ENCODE data around the gene FSTL3. TPM values are rescaled to one million over a fixed set of nuclear protein-coding genes. Genes with fewer than 3 reads are reported as not detected.
"Not testable (repeated sequence)": the region's sequence is repeated elsewhere in the genome, so short reads cannot be mapped to it uniquely, and the experiment has no call there.

The FSTL3 gene
- total and polyA plus RNA-seq, 5 experiments from 2014 or later: 2.4 to 4.2 (median 3.0) TPM

DNA sequence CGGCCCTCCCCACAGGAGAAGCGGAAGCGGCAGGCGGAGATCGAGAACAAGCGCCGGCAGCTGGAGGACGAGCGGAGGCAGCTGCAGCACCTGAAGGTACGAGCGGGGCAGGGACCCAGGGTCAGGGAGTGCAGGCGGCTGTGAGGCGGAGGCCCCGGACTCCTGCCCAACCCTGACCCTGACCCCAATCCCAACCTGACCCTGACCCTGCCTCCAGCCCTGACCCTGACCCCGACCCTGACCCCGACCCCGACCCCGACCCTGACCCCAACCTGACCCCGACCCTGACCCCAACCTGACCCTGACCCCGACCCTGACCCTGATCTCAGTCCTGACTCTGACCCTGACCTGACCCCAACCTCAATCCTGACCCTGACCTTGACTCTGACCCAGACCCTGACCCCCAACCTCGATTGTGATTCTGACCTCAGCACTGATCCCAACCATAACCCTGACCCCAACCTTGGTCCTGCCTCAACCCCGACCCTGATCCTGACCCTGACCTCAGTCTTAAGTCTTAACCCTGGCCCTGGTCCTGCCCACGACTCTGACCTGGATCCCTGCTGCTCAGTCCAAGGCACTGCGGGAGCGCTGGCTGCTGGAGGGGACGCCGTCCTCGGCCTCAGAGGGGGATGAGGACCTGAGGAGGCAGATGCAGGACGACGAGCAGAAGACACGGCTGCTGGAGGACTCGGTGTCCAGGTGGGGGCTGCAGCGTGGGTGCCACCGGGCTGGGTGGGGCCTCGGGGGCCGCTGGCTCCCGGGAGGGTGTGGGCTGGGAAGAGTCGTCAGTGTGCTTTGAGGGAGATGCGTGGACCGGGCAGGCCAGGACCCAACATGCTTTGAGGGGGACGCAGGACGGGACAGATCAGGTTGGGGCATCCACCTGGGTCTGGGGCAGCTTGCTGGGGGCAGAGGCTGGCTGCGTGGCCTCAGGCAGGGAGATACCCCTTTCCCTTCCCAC is 51.1 kb downstream of the FSTL3 start:
- peaks cover 0 to 3% (median 0%) of the 10 kb centered on the region in 4 donors for H3K4me1 Mint-ChIP-seq
- no peaks in the 10 kb centered on the region for H3K9me3 Mint-ChIP-seq
- no peak for DNase-seq
- peak overlapping the region in 1 of 10 donors; percentile 24 for H3K27ac Mint-ChIP-seq
- no peak for ATAC-seq
- H3K27me3 Mint-ChIP-seq: peaks cover 0 to 30% (median 0%) of the 10 kb centered on the region in 5 donors
- POLR2A ChIA-PET: no interaction called here
- no peak overlapping the region for H3K4me3 Mint-ChIP-seq
- H3K36me3 Mint-ChIP-seq: no peaks in the 10 kb centered on the region

DNA sequence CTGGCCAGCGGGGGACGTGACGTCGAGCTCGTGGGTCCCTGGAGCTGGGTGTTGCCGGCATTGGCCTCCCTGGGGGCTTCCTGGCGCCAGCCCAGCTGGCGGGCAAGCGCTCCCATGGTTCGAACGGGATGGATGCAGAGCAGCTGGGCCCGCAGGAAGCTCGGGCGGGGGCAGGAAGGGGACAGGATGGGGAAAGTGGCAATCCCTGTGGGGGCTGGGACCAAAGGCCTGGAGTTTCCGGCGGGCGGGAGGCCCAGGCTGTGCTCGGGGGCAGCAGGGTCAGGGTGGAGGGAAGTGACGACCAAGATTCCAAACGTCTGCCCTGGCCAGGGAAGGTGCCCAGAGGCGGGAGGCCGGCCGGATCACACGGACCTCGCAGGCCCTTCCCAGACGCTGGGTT is 51.8 kb downstream of the FSTL3 start:
- no peak for DNase-seq
- no peak for ATAC-seq
- POLR2A ChIA-PET: no interaction called here
- peaks cover 0 to 5% (median 0%) of the 10 kb centered on the region in 4 donors for H3K4me1 Mint-ChIP-seq
- no peak overlapping the region for H3K4me3 Mint-ChIP-seq
- H3K27ac Mint-ChIP-seq: peak overlapping the region in 1 of 10 donors; percentile 18
- no peaks in the 10 kb centered on the region for H3K36me3 Mint-ChIP-seq
- no peaks in the 10 kb centered on the region for H3K9me3 Mint-ChIP-seq
- H3K27me3 Mint-ChIP-seq: peaks cover 0 to 27% (median 0%) of the 10 kb centered on the region in 5 donors

DNA sequence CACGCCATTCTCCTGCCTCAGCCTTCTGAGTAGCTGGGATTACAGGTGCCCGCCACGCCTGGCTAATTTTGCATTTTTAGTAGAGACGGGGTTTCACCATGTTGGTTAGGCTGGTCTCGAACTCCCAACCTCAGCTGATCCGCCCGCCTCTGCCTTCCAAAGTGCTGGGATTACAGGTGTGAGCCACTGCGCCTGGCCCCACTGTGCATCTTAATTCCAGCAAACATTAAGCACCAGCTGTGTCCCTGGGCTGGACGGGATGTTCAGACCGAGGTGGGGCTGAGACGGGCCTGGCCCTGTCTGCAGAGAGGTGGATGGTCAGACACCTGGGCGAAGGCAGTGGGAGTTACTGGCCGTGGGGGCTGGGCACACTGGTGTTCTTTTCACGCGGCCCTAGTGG is 53.4 kb downstream of the FSTL3 start:
- H3K4me1 Mint-ChIP-seq: peaks cover 6 to 14% (median 8%) of the 10 kb centered on the region in 4 donors

DNA sequence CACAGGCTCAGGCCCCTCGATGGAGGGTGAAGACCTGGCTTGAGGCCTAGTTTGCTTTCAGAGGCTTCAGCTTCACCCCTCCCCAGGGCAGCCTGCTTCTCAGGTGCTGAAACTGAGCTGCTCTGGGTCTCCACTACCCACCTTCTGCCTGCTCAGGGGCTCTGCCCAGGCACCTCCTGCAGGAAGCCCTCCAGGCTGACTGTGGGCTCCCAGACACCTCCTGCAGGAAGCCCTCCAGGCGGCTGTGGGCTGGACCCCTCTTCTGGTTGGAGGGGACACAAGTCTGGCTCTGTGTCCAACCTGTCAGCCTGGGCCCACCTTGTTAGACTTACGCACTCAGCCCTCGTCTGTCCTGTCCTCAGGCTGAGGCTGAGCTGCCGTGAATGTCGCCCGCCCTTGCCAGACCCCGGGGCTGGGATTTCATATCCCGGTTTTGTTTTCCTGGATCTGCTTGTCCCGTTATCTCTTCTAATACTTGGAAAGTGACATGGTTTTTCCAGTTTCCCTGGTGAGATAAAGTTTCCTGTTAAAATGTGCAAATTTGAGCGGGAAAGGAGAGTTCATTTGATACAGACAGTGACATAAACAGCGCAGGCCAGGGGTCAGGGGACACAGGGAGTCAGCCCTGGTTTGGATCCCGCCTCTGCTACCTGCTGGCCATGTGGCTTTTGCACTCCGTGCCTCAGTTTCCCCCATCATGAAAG is 53.9 kb downstream of the FSTL3 start:
- DNase-seq: no peak
- POLR2A ChIA-PET: no interaction called here

More for the DNA sequence above, 53.4 kb downstream of the FSTL3 start:
- H3K36me3 Mint-ChIP-seq, H3K9me3 Mint-ChIP-seq, H3K27ac Mint-ChIP-seq, DNase-seq, H3K4me3 Mint-ChIP-seq, ATAC-seq: not testable (repeated sequence)
- POLR2A ChIA-PET: interaction anchor here (0.6 kb wide), 1 partner anchor 612 kb away, joined by 5 read pairs; no protein-coding TSS in a partner anchor
- H3K27me3 Mint-ChIP-seq: peaks cover 0 to 19% (median 0%) of the 10 kb centered on the region in 5 donors

DNA sequence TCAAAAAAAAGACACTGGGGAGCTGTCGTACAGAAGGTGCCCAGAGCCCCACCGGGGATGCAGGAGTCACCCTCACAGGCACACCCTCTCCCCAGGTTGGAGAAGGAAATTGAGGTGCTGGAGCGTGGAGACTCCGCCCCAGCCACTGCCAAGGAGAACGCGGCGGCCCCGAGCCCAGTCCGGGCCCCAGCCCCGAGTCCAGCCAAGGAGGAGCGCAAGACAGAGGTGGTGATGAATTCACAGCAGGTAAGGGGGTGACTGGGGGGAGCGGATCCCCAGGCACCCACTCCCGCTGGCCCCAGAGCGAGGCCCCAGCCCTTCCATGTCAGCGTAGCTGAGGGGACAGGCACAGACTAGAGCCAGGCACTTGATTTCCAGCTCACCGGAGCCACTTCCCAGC is 54.8 kb downstream of the FSTL3 start:
- Mint-ChIP-seq H3K27me3 (peaks cover 0 to 13% (median 0%) of the 10 kb centered on the region in 5 donors), H3K27ac (no peak overlapping the region), H3K9me3 (peaks cover 0 to 2% (median 0%) of the 10 kb centered on the region in 9 donors)

More for the DNA sequence above, 53.9 kb downstream of the FSTL3 start:
- peaks cover 0 to 19% (median 0%) of the 10 kb centered on the region in 5 donors for H3K27me3 Mint-ChIP-seq
- no peak overlapping the region for H3K27ac Mint-ChIP-seq
- no peaks in the 10 kb centered on the region for H3K36me3 Mint-ChIP-seq
- peaks cover 6 to 14% (median 8%) of the 10 kb centered on the region in 4 donors for H3K4me1 Mint-ChIP-seq
- no peak for ATAC-seq
- H3K9me3 Mint-ChIP-seq: peaks cover 0 to 2% (median 0%) of the 10 kb centered on the region in 9 donors
- H3K4me3 Mint-ChIP-seq: no peak overlapping the region

DNA sequence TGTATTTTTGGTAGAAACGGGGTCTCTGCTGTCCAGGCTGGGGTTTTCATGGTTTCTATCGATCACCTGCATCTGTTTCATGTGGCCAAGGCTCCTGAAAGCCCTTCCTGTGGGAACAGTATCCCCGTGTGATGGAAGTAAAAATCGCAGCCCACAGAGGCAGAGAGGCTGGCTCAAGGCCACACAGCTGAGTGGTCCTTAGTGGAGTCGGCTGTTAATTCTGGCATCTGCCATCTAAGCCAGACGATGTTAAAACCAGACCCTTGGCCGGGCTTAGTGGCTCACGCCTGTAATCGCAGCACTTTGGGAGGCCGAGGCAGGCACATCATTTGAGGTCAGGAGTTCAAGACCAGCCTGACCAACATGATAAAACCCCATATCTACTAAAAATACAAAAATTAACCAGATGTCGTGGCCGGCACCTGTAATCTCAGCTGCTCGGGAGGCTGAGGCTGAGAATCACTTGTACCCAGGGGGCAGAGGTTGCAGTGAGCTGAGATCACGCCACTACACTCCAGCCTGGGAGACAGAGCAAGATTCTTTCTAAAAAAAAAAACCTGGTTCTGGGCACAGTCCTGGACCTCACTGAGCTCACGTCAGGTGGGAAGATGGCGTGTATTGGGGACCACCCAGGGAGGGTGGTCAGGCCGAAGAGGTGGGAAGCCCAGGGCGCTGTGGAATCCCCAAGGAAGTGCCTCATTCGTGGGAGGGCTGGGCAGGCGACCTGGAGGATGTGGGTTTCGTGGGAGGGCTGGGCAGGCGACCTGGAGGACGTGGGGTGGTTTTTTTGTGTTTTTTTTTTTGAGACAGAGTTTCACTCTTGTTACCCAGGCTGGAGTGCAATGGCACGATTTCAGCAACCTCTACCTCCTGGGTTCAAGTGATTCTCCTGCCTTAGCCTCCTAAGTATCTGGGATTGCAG is 56.2 kb downstream of the FSTL3 start:
- Mint-ChIP-seq H3K27ac (no peak overlapping the region), H3K4me1 (peaks cover 9 to 14% (median 10%) of the 10 kb centered on the region in 4 donors), H3K27me3 (peaks cover 0 to 9% (median 3%) of the 10 kb centered on the region in 5 donors), H3K9me3 (peaks cover 0 to 2% (median 0%) of the 10 kb centered on the region in 9 donors), H3K4me3 (no peak overlapping the region), H3K36me3 (no peaks in the 10 kb centered on the region)
- DNase-seq (no peak), ATAC-seq (no peak)
- POLR2A ChIA-PET: interaction anchor here (1.8 kb wide), 1 partner anchor 69 kb away, joined by 13 read pairs; the partner anchor contains the start of gene RNF126

More for the DNA sequence above, 54.8 kb downstream of the FSTL3 start:
- no peak overlapping the region for H3K4me3 Mint-ChIP-seq
- POLR2A ChIA-PET: interaction anchor here (0.6 kb wide), 1 partner anchor 105 kb away, joined by 4 read pairs; no protein-coding TSS in a partner anchor
- H3K4me1 Mint-ChIP-seq: peaks cover 6 to 14% (median 8%) of the 10 kb centered on the region in 4 donors
- ATAC-seq (no peak), DNase-seq (no peak)
- H3K36me3 Mint-ChIP-seq: no peaks in the 10 kb centered on the region

Other genes starting within 250 kb of the FSTL3 start
- gene SHC2, start 215.4 kb upstream of the FSTL3 start, total RNA-seq: 1 to 10 TPM; 3.6 to 4.0 TPM
- 1 to 10 TPM in 1 of 3 donors, under 1 TPM in 2; 0.30 to 1.8 (median 0.41) TPM for gene SHC2, start 215.4 kb upstream of the FSTL3 start, polyA plus RNA-seq
- gene MADCAM1, start 179.9 kb upstream of the FSTL3 start, total RNA-seq: 1 to 10 TPM; 1.1 to 1.2 TPM
- gene MADCAM1, start 179.9 kb upstream of the FSTL3 start, polyA plus RNA-seq: under 1 TPM; 0.17 to 0.33 (median 0.17) TPM
- gene TPGS1, start 168.9 kb upstream of the FSTL3 start, total RNA-seq: 10 to 100 TPM; 31.5 to 33.0 TPM
- 10 to 100 TPM; 31.6 to 43.3 (median 42.3) TPM for gene TPGS1, start 168.9 kb upstream of the FSTL3 start, polyA plus RNA-seq
- 10 to 100 TPM; 41.7 to 46.7 TPM for gene CDC34, start 144.6 kb upstream of the FSTL3 start, total RNA-seq
- 10 to 100 TPM; 20.6 to 43.5 (median 27.9) TPM for gene CDC34, start 144.6 kb upstream of the FSTL3 start, polyA plus RNA-seq
- 10 to 100 TPM; 46.9 to 55.9 TPM for gene GZMM, start 132.3 kb upstream of the FSTL3 start, total RNA-seq
- gene GZMM, start 132.3 kb upstream of the FSTL3 start, polyA plus RNA-seq: 100 to 1,000 TPM; 228 to 450 (median 333) TPM
- 100 to 1,000 TPM; 106 to 107 TPM for gene BSG, start 103.8 kb upstream of the FSTL3 start, total RNA-seq
- 100 to 1,000 TPM; 282 to 313 (median 309) TPM for gene BSG, start 103.8 kb upstream of the FSTL3 start, polyA plus RNA-seq
- under 1 TPM; 0.49 to 0.68 TPM for gene HCN2, start 86.5 kb upstream of the FSTL3 start, total RNA-seq
- under 1 TPM in 2 of 3 donors, not detected in 1; 0.03 to 0.06 TPM for gene HCN2, start 86.5 kb upstream of the FSTL3 start, polyA plus RNA-seq
- gene POLRMT, start 42.9 kb upstream of the FSTL3 start, total RNA-seq: 10 to 100 TPM; 88.4 to 92.3 TPM
- 10 to 100 TPM; 33.2 to 71.1 (median 37.4) TPM for gene POLRMT, start 42.9 kb upstream of the FSTL3 start, polyA plus RNA-seq
- gene FGF22, start 36.5 kb upstream of the FSTL3 start, total RNA-seq: 1 to 10 TPM; 2.4 to 2.6 TPM
- not detected for gene FGF22, start 36.5 kb upstream of the FSTL3 start, polyA plus RNA-seq
- 100 to 1,000 TPM; 122 to 125 TPM for gene RNF126, start 13.2 kb upstream of the FSTL3 start, total RNA-seq
- gene RNF126, start 13.2 kb upstream of the FSTL3 start, polyA plus RNA-seq: 10 to 100 TPM; 56.2 to 70.7 (median 61.0) TPM
- not detected for gene PRSS57, start 19.1 kb downstream of the FSTL3 start, total RNA-seq
- gene PRSS57, start 19.1 kb downstream of the FSTL3 start, polyA plus RNA-seq: 1 to 10 TPM in 1 of 3 donors, not detected in 2; 1.2 TPM
- gene PALM, start 32.5 kb downstream of the FSTL3 start, total RNA-seq: not detected
- gene PALM, start 32.5 kb downstream of the FSTL3 start, polyA plus RNA-seq: not detected
- not detected for gene MISP, start 74.7 kb downstream of the FSTL3 start, total RNA-seq
- gene MISP, start 74.7 kb downstream of the FSTL3 start, polyA plus RNA-seq: not detected
- gene PTBP1, start 121.1 kb downstream of the FSTL3 start, total RNA-seq: 100 to 1,000 TPM; 321 to 323 TPM
- gene PTBP1, start 121.1 kb downstream of the FSTL3 start, polyA plus RNA-seq: 100 to 1,000 TPM; 110 to 190 (median 110) TPM
- not detected for gene PLPPR3, start 145.6 kb downstream of the FSTL3 start, total RNA-seq
- gene PLPPR3, start 145.6 kb downstream of the FSTL3 start, polyA plus RNA-seq: not detected
- under 1 TPM; 0.21 to 0.36 TPM for gene AZU1, start 151.4 kb downstream of the FSTL3 start, total RNA-seq
- not detected for gene AZU1, start 151.4 kb downstream of the FSTL3 start, polyA plus RNA-seq
- not detected for gene PRTN3, start 164.6 kb downstream of the FSTL3 start, total RNA-seq
- not detected for gene PRTN3, start 164.6 kb downstream of the FSTL3 start, polyA plus RNA-seq
- not detected for gene ELANE, start 175.9 kb downstream of the FSTL3 start, total RNA-seq
- not detected for gene ELANE, start 175.9 kb downstream of the FSTL3 start, polyA plus RNA-seq
- gene CFD, start 183.3 kb downstream of the FSTL3 start, total RNA-seq: 1 to 10 TPM; 2.4 to 3.9 TPM
- 1 to 10 TPM; 3.6 to 10.0 (median 4.3) TPM for gene CFD, start 183.3 kb downstream of the FSTL3 start, polyA plus RNA-seq
- 10 to 100 TPM; 65.9 to 68.8 TPM for gene MED16, start 216.8 kb downstream of the FSTL3 start, total RNA-seq
- 100 to 1,000 TPM in 1 of 3 donors, 10 to 100 TPM in 2; 54.3 to 117 (median 72.4) TPM for gene MED16, start 216.8 kb downstream of the FSTL3 start, polyA plus RNA-seq
- not detected for gene RNU6-9, start 217.1 kb downstream of the FSTL3 start, total RNA-seq
- not detected for gene RNU6-9, start 217.1 kb downstream of the FSTL3 start, polyA plus RNA-seq
- 100 to 1,000 TPM; 179 to 184 TPM for gene R3HDM4, start 236.8 kb downstream of the FSTL3 start, total RNA-seq
- 100 to 1,000 TPM; 137 to 238 (median 182) TPM for gene R3HDM4, start 236.8 kb downstream of the FSTL3 start, polyA plus RNA-seq
- 1 to 10 TPM; 1.4 to 2.6 TPM for gene KISS1R, start 240.9 kb downstream of the FSTL3 start, total RNA-seq
- gene KISS1R, start 240.9 kb downstream of the FSTL3 start, polyA plus RNA-seq: under 1 TPM; 0.18 to 0.58 (median 0.52) TPM
- gene ARID3A, start 249.6 kb downstream of the FSTL3 start, total RNA-seq: 1 to 10 TPM; 3.5 to 5.0 TPM
- under 1 TPM; 0.09 to 0.58 (median 0.16) TPM for gene ARID3A, start 249.6 kb downstream of the FSTL3 start, polyA plus RNA-seq

All from naive thymus-derived CD8-positive, alpha-beta T cell (primary cell).